ENCODE measurements around the gene C10orf143. TPM values are rescaled to one million over a fixed set of nuclear protein-coding genes. Genes with fewer than 3 reads are reported as not detected.

Gene C10orf143
- total RNA-seq, 1 experiment from 2014 or later: 0.18 TPM

Other genes with a start within 250 kb of the C10orf143 start
- 13.1 and 13.2 TPM in 2 replicates for gene EBF3, start 146.6 kb downstream of the C10orf143 start, total RNA-seq (2014; rRNA removed; shearing (Covaris generic))
- 112 and 128 TPM in 2 replicates for gene GLRX3, start 25.6 kb upstream of the C10orf143 start, total RNA-seq (2014; rRNA removed; shearing (Covaris generic))

Data from SJCRH30 (cell line).